GM18858 (cell line): ENCODE results near the gene MYO15B.
"Not testable (repeated sequence)": the region's sequence is repeated elsewhere in the genome, so short reads cannot be mapped to it uniquely, and the experiment has no call there.

Source experiments
- ATAC-seq: cut with Tn5 transposase; IDR thresholded peaks from one replicate; pipeline ENCODE4 v1.9.1; 2021; ENCODE audit not compliant: unreplicated experiment

MYO15B gene

GRCh38 chr17:75637143-75637538 is 49.5 kb downstream of the MYO15B start:
- no peak for ATAC-seq

- ATAC-seq = no peak
Measured at GRCh38 chr17:75637551-75637950, 50.0 kb downstream of the MYO15B start.

- not testable (repeated sequence) for ATAC-seq
Measured at GRCh38 chr17:75638039-75638438, 50.4 kb downstream of the MYO15B start.

GRCh38 chr17:75638893-75639292 is 51.3 kb downstream of the MYO15B start:
- no peak for ATAC-seq

GRCh38 chr17:75639327-75639726 is 51.7 kb downstream of the MYO15B start:
- no peak for ATAC-seq

GRCh38 chr17:75639771-75640555 is 52.4 kb downstream of the MYO15B start:
- no peak for ATAC-seq

GRCh38 chr17:75640556-75641119 is 53.0 kb downstream of the MYO15B start:
- no peak for ATAC-seq

GRCh38 chr17:75641343-75641742 is 53.7 kb downstream of the MYO15B start:
- no peak for ATAC-seq

- no peak for ATAC-seq
Measured at GRCh38 chr17:75642182-75642783, 54.7 kb downstream of the MYO15B start.

- ATAC-seq = no peak
Measured at GRCh38 chr17:75642784-75643642, 55.4 kb downstream of the MYO15B start.

GRCh38 chr17:75643643-75644017 is 56.0 kb downstream of the MYO15B start:
- no peak for ATAC-seq

- ATAC-seq = no peak
Measured at GRCh38 chr17:75645501-75645888, 57.9 kb downstream of the MYO15B start.

GRCh38 chr17:75645889-75646637 is 58.5 kb downstream of the MYO15B start:
- no peak for ATAC-seq

GRCh38 chr17:75646638-75646992 is 59.0 kb downstream of the MYO15B start:
- no peak for ATAC-seq

GRCh38 chr17:75647061-75647460 is 59.5 kb downstream of the MYO15B start:
- no peak for ATAC-seq

GRCh38 chr17:75647921-75648320 is 60.3 kb downstream of the MYO15B start:
- no peak for ATAC-seq

GRCh38 chr17:75649687-75650086 is 62.1 kb downstream of the MYO15B start:
- no peak for ATAC-seq

- no peak for ATAC-seq
Measured at GRCh38 chr17:75650874-75651273, 63.3 kb downstream of the MYO15B start.

GRCh38 chr17:75652341-75652740 is 64.7 kb downstream of the MYO15B start:
- no peak for ATAC-seq

- ATAC-seq = no peak
Measured at GRCh38 chr17:75652934-75653549, 65.4 kb downstream of the MYO15B start.
